ENCODE data around the gene PRSS56.

Gene PRSS56
- total RNA-seq = 0 reads per million in 3 donors

GRCh38 chr2:232519581-232520438 is at the start of gene PRSS56:
Gene PRSS56 (plus strand): TSS chr2:232520388. CDS start chr2:232520599, 211 bp downstream.
- no peaks in the 10 kb centered on the region for H3K36me3 ChIP-seq (ENCODE audit: control insufficient read depth, insufficient read depth, low read length)
- no peaks in the 10 kb centered on the region for H3K9me3 ChIP-seq (ENCODE audit: control insufficient read depth, low read length)
- H3K27ac ChIP-seq (ENCODE audit: insufficient read depth, low read length, poor library complexity, severe bottlenecking) = no peak within 1 kb of the TSS
- H3K4me3 ChIP-seq (ENCODE audit: insufficient read depth, low read depth, low read length, poor library complexity, severe bottlenecking) = no peak within 1 kb of the TSS
- DNase-seq = no peak
- peaks cover 36% of the 10 kb centered on the region for H3K27me3 ChIP-seq (replicated peaks; ENCODE audit: control insufficient read depth, insufficient read depth, low read length, poor library complexity, severe bottlenecking)
- peaks cover 27% of the 10 kb centered on the region for H3K4me1 ChIP-seq (ENCODE audit: control insufficient read depth, insufficient read depth, low read length, poor library complexity, severe bottlenecking)

GRCh38 chr2:232473467-232473890 is 46.7 kb upstream of the PRSS56 start:
- no peak for DNase-seq
- no peaks in the 10 kb centered on the region for H3K4me1 ChIP-seq (ENCODE audit: control insufficient read depth, insufficient read depth, low read length, poor library complexity, severe bottlenecking)

GRCh38 chr2:232476045-232476444 is 44.1 kb upstream of the PRSS56 start:
- Histone ChIP-seq H3K27ac (ENCODE audit: insufficient read depth, low read length, poor library complexity, severe bottlenecking) (no peak overlapping the region), H3K9me3 (ENCODE audit: control insufficient read depth, low read length) (no peaks in the 10 kb centered on the region), H3K4me3 (ENCODE audit: insufficient read depth, low read depth, low read length, poor library complexity, severe bottlenecking) (no peak overlapping the region), H3K36me3 (ENCODE audit: control insufficient read depth, insufficient read depth, low read length) (no peaks in the 10 kb centered on the region), H3K4me1 (ENCODE audit: control insufficient read depth, insufficient read depth, low read length, poor library complexity, severe bottlenecking) (no peaks in the 10 kb centered on the region), H3K27me3 (replicated peaks; ENCODE audit: control insufficient read depth, insufficient read depth, low read length, poor library complexity, severe bottlenecking) (peaks cover 3% of the 10 kb centered on the region)
- DNase-seq = no peak

More at GRCh38 chr2:232473467-232473890, 46.7 kb upstream of the PRSS56 start:
- Histone ChIP-seq H3K4me3 (ENCODE audit: insufficient read depth, low read depth, low read length, poor library complexity, severe bottlenecking) (no peak overlapping the region), H3K36me3 (ENCODE audit: control insufficient read depth, insufficient read depth, low read length) (no peaks in the 10 kb centered on the region), H3K27me3 (replicated peaks; ENCODE audit: control insufficient read depth, insufficient read depth, low read length, poor library complexity, severe bottlenecking) (peaks cover 3% of the 10 kb centered on the region), H3K9me3 (ENCODE audit: control insufficient read depth, low read length) (no peaks in the 10 kb centered on the region), H3K27ac (ENCODE audit: insufficient read depth, low read length, poor library complexity, severe bottlenecking) (no peak overlapping the region)

GRCh38 chr2:232476791-232477190 is 43.4 kb upstream of the PRSS56 start:
- Histone ChIP-seq H3K4me3 (ENCODE audit: insufficient read depth, low read depth, low read length, poor library complexity, severe bottlenecking) (no peak overlapping the region), H3K4me1 (ENCODE audit: control insufficient read depth, insufficient read depth, low read length, poor library complexity, severe bottlenecking) (no peaks in the 10 kb centered on the region), H3K9me3 (ENCODE audit: control insufficient read depth, low read length) (no peaks in the 10 kb centered on the region), H3K36me3 (ENCODE audit: control insufficient read depth, insufficient read depth, low read length) (no peaks in the 10 kb centered on the region), H3K27ac (ENCODE audit: insufficient read depth, low read length, poor library complexity, severe bottlenecking) (no peak overlapping the region), H3K27me3 (replicated peaks; ENCODE audit: control insufficient read depth, insufficient read depth, low read length, poor library complexity, severe bottlenecking) (peaks cover 3% of the 10 kb centered on the region)
- DNase-seq = no peak

GRCh38 chr2:232477751-232478510 is 42.3 kb upstream of the PRSS56 start:
- no peaks in the 10 kb centered on the region for H3K9me3 ChIP-seq (ENCODE audit: control insufficient read depth, low read length)
- no peak overlapping the region for H3K27ac ChIP-seq (ENCODE audit: insufficient read depth, low read length, poor library complexity, severe bottlenecking)
- DNase-seq = no peak
- no peaks in the 10 kb centered on the region for H3K4me1 ChIP-seq (ENCODE audit: control insufficient read depth, insufficient read depth, low read length, poor library complexity, severe bottlenecking)
- no peak overlapping the region for H3K4me3 ChIP-seq (ENCODE audit: insufficient read depth, low read depth, low read length, poor library complexity, severe bottlenecking)
- peaks cover 3% of the 10 kb centered on the region for H3K27me3 ChIP-seq (replicated peaks; ENCODE audit: control insufficient read depth, insufficient read depth, low read length, poor library complexity, severe bottlenecking)
- H3K36me3 ChIP-seq (ENCODE audit: control insufficient read depth, insufficient read depth, low read length) = no peaks in the 10 kb centered on the region

- Histone ChIP-seq H3K27me3 (replicated peaks; ENCODE audit: control insufficient read depth, insufficient read depth, low read length, poor library complexity, severe bottlenecking) (peaks cover 3% of the 10 kb centered on the region), H3K27ac (ENCODE audit: insufficient read depth, low read length, poor library complexity, severe bottlenecking) (no peak overlapping the region)
- DNase-seq = no peak
Observed at GRCh38 chr2:232478571-232479340, 41.4 kb upstream of the PRSS56 start.

GRCh38 chr2:232479341-232480200 is 40.6 kb upstream of the PRSS56 start:
- DNase-seq = no peak
- H3K4me1 ChIP-seq (ENCODE audit: control insufficient read depth, insufficient read depth, low read length, poor library complexity, severe bottlenecking) = no peaks in the 10 kb centered on the region
- no peaks in the 10 kb centered on the region for H3K36me3 ChIP-seq (ENCODE audit: control insufficient read depth, insufficient read depth, low read length)
- peaks cover 1% of the 10 kb centered on the region for H3K27me3 ChIP-seq (replicated peaks; ENCODE audit: control insufficient read depth, insufficient read depth, low read length, poor library complexity, severe bottlenecking)
- H3K9me3 ChIP-seq (ENCODE audit: control insufficient read depth, low read length) = no peaks in the 10 kb centered on the region
- no peak overlapping the region for H3K4me3 ChIP-seq (ENCODE audit: insufficient read depth, low read depth, low read length, poor library complexity, severe bottlenecking)
- no peak overlapping the region for H3K27ac ChIP-seq (ENCODE audit: insufficient read depth, low read length, poor library complexity, severe bottlenecking)

More at GRCh38 chr2:232478571-232479340, 41.4 kb upstream of the PRSS56 start:
- no peak overlapping the region for H3K4me3 ChIP-seq (ENCODE audit: insufficient read depth, low read depth, low read length, poor library complexity, severe bottlenecking)
- no peaks in the 10 kb centered on the region for H3K36me3 ChIP-seq (ENCODE audit: control insufficient read depth, insufficient read depth, low read length)
- no peaks in the 10 kb centered on the region for H3K9me3 ChIP-seq (ENCODE audit: control insufficient read depth, low read length)
- no peaks in the 10 kb centered on the region for H3K4me1 ChIP-seq (ENCODE audit: control insufficient read depth, insufficient read depth, low read length, poor library complexity, severe bottlenecking)

GRCh38 chr2:232480201-232481190 is 39.7 kb upstream of the PRSS56 start:
- no peak for DNase-seq
- Histone ChIP-seq H3K4me1 (ENCODE audit: control insufficient read depth, insufficient read depth, low read length, poor library complexity, severe bottlenecking) (peaks cover 2% of the 10 kb centered on the region), H3K27me3 (replicated peaks; ENCODE audit: control insufficient read depth, insufficient read depth, low read length, poor library complexity, severe bottlenecking) (no peaks in the 10 kb centered on the region)

More at GRCh38 chr2:232480201-232481190, 39.7 kb upstream of the PRSS56 start:
- no peak overlapping the region for H3K27ac ChIP-seq (ENCODE audit: insufficient read depth, low read length, poor library complexity, severe bottlenecking)
- H3K36me3 ChIP-seq (ENCODE audit: control insufficient read depth, insufficient read depth, low read length) = no peaks in the 10 kb centered on the region
- no peaks in the 10 kb centered on the region for H3K9me3 ChIP-seq (ENCODE audit: control insufficient read depth, low read length)
- no peak overlapping the region for H3K4me3 ChIP-seq (ENCODE audit: insufficient read depth, low read depth, low read length, poor library complexity, severe bottlenecking)

Measured in effector memory CD4-positive, alpha-beta T cell (primary cell).